ENCODE data around the gene MYLK3. TPM values are rescaled to one million over a fixed set of nuclear protein-coding genes. Genes with fewer than 3 reads are reported as not detected.
"Not testable (repeated sequence)": the region's sequence is repeated elsewhere in the genome, so short reads cannot be mapped to it uniquely, and the experiment has no call there.

Gene MYLK3
- total RNA-seq, 1 experiment from 2014 or later = 0.80 TPM

GRCh38 chr16:46785076-46785845 lies 37.1 kb upstream of the MYLK3 start:
- no peak overlapping the region for H3K4me3 Mint-ChIP-seq (ENCODE audit: low read depth, unreplicated experiment)
- BruUV-seq (replicated peaks) = no TSS peak
- H3K9me3 Mint-ChIP-seq (ENCODE audit: low read depth, unreplicated experiment) = peaks cover 5% of the 10 kb centered on the region
- intact Hi-C loops (cut with micrococcal nuclease; ENCODE audit: unreplicated experiment) = no loop called here
- no peak for TF ChIP-seq CTCF (IDR thresholded peaks at IDR 0.05; ENCODE audit: unreplicated experiment)
- H3K36me3 Mint-ChIP-seq (ENCODE audit: insufficient read depth, unreplicated experiment) = peaks cover 12% of the 10 kb centered on the region
- H3K4me1 Mint-ChIP-seq (ENCODE audit: low read depth, unreplicated experiment) = peaks cover 23% of the 10 kb centered on the region
- CTCF ChIA-PET = interaction anchor here (0.6 to 0.9 kb wide), 3 partner anchors 15 to 140 kb away, joined by 4 to 8 read pairs (median 4); no protein-coding TSS in a partner anchor
- H3K27ac Mint-ChIP-seq (ENCODE audit: unreplicated experiment) = no peak overlapping the region
- H3K27me3 Mint-ChIP-seq (ENCODE audit: unreplicated experiment) = no peaks in the 10 kb centered on the region
- no peak for DNase-seq

GRCh38 chr16:46784569-46784968 lies 36.4 kb upstream of the MYLK3 start:
- CTCF ChIA-PET = interaction anchor here (0.7 to 0.9 kb wide), 2 partner anchors 139 to 691 kb away, joined by 3 to 8 read pairs; no protein-coding TSS in a partner anchor
- intact Hi-C loops (cut with micrococcal nuclease; ENCODE audit: unreplicated experiment); H3K36me3 Mint-ChIP-seq (ENCODE audit: insufficient read depth, unreplicated experiment); H3K9me3 Mint-ChIP-seq (ENCODE audit: low read depth, unreplicated experiment); DNase-seq; H3K27ac Mint-ChIP-seq (ENCODE audit: unreplicated experiment); H3K27me3 Mint-ChIP-seq (ENCODE audit: unreplicated experiment); BruUV-seq (replicated peaks); H3K4me3 Mint-ChIP-seq (ENCODE audit: low read depth, unreplicated experiment): not testable (repeated sequence)
- peaks cover 16% of the 10 kb centered on the region for H3K4me1 Mint-ChIP-seq (ENCODE audit: low read depth, unreplicated experiment)

GRCh38 chr16:46783800-46784199 lies 35.7 kb upstream of the MYLK3 start:
- BruUV-seq (replicated peaks) = no TSS peak
- intact Hi-C loops (cut with micrococcal nuclease; ENCODE audit: unreplicated experiment) = no loop called here

GRCh38 chr16:46782320-46782719 lies 34.2 kb upstream of the MYLK3 start:
- Mint-ChIP-seq H3K4me3 (ENCODE audit: low read depth, unreplicated experiment) (no peak overlapping the region), H3K27ac (ENCODE audit: unreplicated experiment) (no peak overlapping the region), H3K9me3 (ENCODE audit: low read depth, unreplicated experiment) (peaks cover 5% of the 10 kb centered on the region), H3K4me1 (ENCODE audit: low read depth, unreplicated experiment) (no peaks in the 10 kb centered on the region), H3K36me3 (ENCODE audit: insufficient read depth, unreplicated experiment) (no peaks in the 10 kb centered on the region), H3K27me3 (ENCODE audit: unreplicated experiment) (no peaks in the 10 kb centered on the region)
- no peak for DNase-seq
- intact Hi-C loops (cut with micrococcal nuclease; ENCODE audit: unreplicated experiment) = no loop called here
- CTCF ChIA-PET = interaction anchor here (0.7 kb wide), 1 partner anchor 97 kb away, joined by 4 read pairs; no protein-coding TSS in a partner anchor
- no peak for TF ChIP-seq CTCF (IDR thresholded peaks at IDR 0.05; ENCODE audit: unreplicated experiment)
- BruUV-seq (replicated peaks) = no TSS peak

More at GRCh38 chr16:46783800-46784199, 35.7 kb upstream of the MYLK3 start:
- DNase-seq = no peak
- H3K27ac Mint-ChIP-seq (ENCODE audit: unreplicated experiment) = no peak overlapping the region
- TF ChIP-seq CTCF (IDR thresholded peaks at IDR 0.05; ENCODE audit: unreplicated experiment) = no peak
- peaks cover 5% of the 10 kb centered on the region for H3K9me3 Mint-ChIP-seq (ENCODE audit: low read depth, unreplicated experiment)
- CTCF ChIA-PET = no interaction called here
- H3K4me1 Mint-ChIP-seq (ENCODE audit: low read depth, unreplicated experiment) = peaks cover 8% of the 10 kb centered on the region
- no peaks in the 10 kb centered on the region for H3K36me3 Mint-ChIP-seq (ENCODE audit: insufficient read depth, unreplicated experiment)
- no peak overlapping the region for H3K4me3 Mint-ChIP-seq (ENCODE audit: low read depth, unreplicated experiment)
- no peaks in the 10 kb centered on the region for H3K27me3 Mint-ChIP-seq (ENCODE audit: unreplicated experiment)

- intact Hi-C loops (cut with micrococcal nuclease; ENCODE audit: unreplicated experiment) = no loop called here
- no peaks in the 10 kb centered on the region for H3K36me3 Mint-ChIP-seq (ENCODE audit: insufficient read depth, unreplicated experiment)
- no peak overlapping the region for H3K27ac Mint-ChIP-seq (ENCODE audit: unreplicated experiment)
- BruUV-seq (replicated peaks) = no TSS peak
- H3K27me3 Mint-ChIP-seq (ENCODE audit: unreplicated experiment) = no peaks in the 10 kb centered on the region
- CTCF ChIA-PET = no interaction called here
- no peak for TF ChIP-seq CTCF (IDR thresholded peaks at IDR 0.05; ENCODE audit: unreplicated experiment)
- H3K4me1 Mint-ChIP-seq (ENCODE audit: low read depth, unreplicated experiment) = no peaks in the 10 kb centered on the region
- H3K4me3 Mint-ChIP-seq (ENCODE audit: low read depth, unreplicated experiment) = no peak overlapping the region
- DNase-seq = no peak
- no peaks in the 10 kb centered on the region for H3K9me3 Mint-ChIP-seq (ENCODE audit: low read depth, unreplicated experiment)
Measured at GRCh38 chr16:46777804-46778203, 29.7 kb upstream of the MYLK3 start.
